GM23248 (cell line): ENCODE results near the gene PDYN. TPM values are rescaled to one million over a fixed set of nuclear protein-coding genes. Genes with fewer than 3 reads are reported as not detected.

Experiments used
- DNase-seq: peaks from one replicate; pipeline ENCODE4 v3.0.0-alpha.2; 2015
- H2AFZ ChIP-seq: fragments of 200-600 bp; sonication (generic); 2 replicates; pipeline ENCODE4 v1.6.1; 2016; ENCODE audit warnings: antibody characterized with exemption
- H3F3A ChIP-seq: fragments of 200-600 bp; sonication (generic); 2 replicates; pipeline ENCODE4 v1.6.1; 2016; ENCODE audit warnings: mild to moderate bottlenecking, antibody characterized with exemption, mixed run types; ENCODE audit not compliant: insufficient read depth
- H3K27ac ChIP-seq: fragments of 200-600 bp; sonication (generic); 2 replicates; pipeline ENCODE4 v1.5.1; 2016; ENCODE audit warnings: mild to moderate bottlenecking
- H3K27me3 ChIP-seq: fragments of 200-600 bp; sonication (generic); replicated peaks from 2 replicates; pipeline ENCODE4 v1.6.1; 2016; ENCODE audit warnings: mild to moderate bottlenecking; ENCODE audit not compliant: insufficient read depth
- H3K36me3 ChIP-seq: fragments of 200-600 bp; sonication (generic); 2 replicates; pipeline ENCODE4 v1.6.1; 2016; ENCODE audit warnings: low read depth, mild to moderate bottlenecking
- H3K4me1 ChIP-seq: fragments of 200-600 bp; sonication (generic); 2 replicates; pipeline ENCODE4 v1.6.1; 2016; ENCODE audit warnings: mild to moderate bottlenecking; ENCODE audit not compliant: insufficient read depth
- H3K4me2 ChIP-seq: fragments of 200-600 bp; sonication (generic); one replicate; pipeline ENCODE4 v1.6.1; 2016; ENCODE audit warnings: mild to moderate bottlenecking; ENCODE audit not compliant: unreplicated experiment
- H3K4me3 ChIP-seq: fragments of 200-600 bp; sonication (generic); 2 replicates; pipeline ENCODE4 v1.5.1; 2016; ENCODE audit warnings: mild to moderate bottlenecking
- H3K79me2 ChIP-seq: fragments of 200-600 bp; sonication (generic); 2 replicates; pipeline ENCODE4 v1.6.1; 2016; ENCODE audit warnings: mild to moderate bottlenecking; ENCODE audit not compliant: insufficient read depth
- H3K9ac ChIP-seq: fragments of 200-600 bp; sonication (generic); 2 replicates; pipeline ENCODE4 v1.6.1; 2016; ENCODE audit warnings: mild to moderate bottlenecking
- H3K9me2 ChIP-seq: fragments of 200-600 bp; sonication (generic); 2 replicates; pipeline ENCODE4 v1.6.1; 2016; ENCODE audit warnings: mixed run types, mild to moderate bottlenecking, moderate library complexity; ENCODE audit not compliant: insufficient read depth
- H3K9me3 ChIP-seq: fragments of 200-600 bp; sonication (generic); one replicate; pipeline ENCODE4 v1.6.1; 2017; ENCODE audit warnings: low read depth
- H4K20me1 ChIP-seq: fragments of 200-600 bp; sonication (generic); 2 replicates; pipeline ENCODE4 v1.6.0; 2016; ENCODE audit not compliant: insufficient read depth
- EZH2 ChIP-seq: fragments of 200-600 bp; sonication (generic); IDR thresholded peaks from 2 replicates; pipeline ENCODE4 v1.6.1; 2018; ENCODE audit warnings: antibody characterized with exemption, mild to moderate bottlenecking; ENCODE audit not compliant: insufficient read depth, poor library complexity, severe bottlenecking
- EZH2phosphoT487 ChIP-seq: fragments of 200-600 bp; sonication (generic); IDR thresholded peaks from 2 replicates; pipeline ENCODE4 v1.6.1; 2018; ENCODE audit warnings: antibody characterized with exemption, moderate library complexity, mild to moderate bottlenecking, low read depth; ENCODE audit not compliant: insufficient read depth
- WGBS, 2 experiments: methylation state at CpG; one replicate each; pipeline ENCODE4 v1.1.6; 2015 to 2017; ENCODE audit warnings: low lambda C conversion rate in 2 of 2, low coverage in 1 of 2; ENCODE audit errors: missing lambda C conversion rate in 2 of 2; 5-methylcytosine and 5-hydroxymethylcytosine counted together
- in situ Hi-C: fragments of 300-500 bp; cut with MboI; formaldehyde crosslinking; loops from 2 replicates; pipeline ENCODE4 v1.15.0; 2020
- polyA plus RNA-seq: library from polyadenylated mRNA; unstranded; fragments of >200 nt; fragmentation: Nextera tagmentation; extraction: Ambion mirVana; gene quantifications from 2 replicates; pipeline ENCODE4 v1.2.1, GENCODE V29; 2016
- total RNA-seq: library from RNA; depleted of rRNA; stranded (reverse); fragments of >200 nt; shearing (Covaris generic); gene quantifications from 2 replicates; pipeline ENCODE4 v1.2.3, GENCODE V29; 2014

The PDYN gene
- total and polyA plus RNA-seq, 2 experiments from 2014 or later = not detected

GRCh38 chr20:1979106-1979778 lies 14.6 kb downstream of the PDYN start:
- H2AFZ ChIP-seq = no peak overlapping the region
- WGBS, 2 experiments = 12 to 17% methylated on average over 3 of the region's 3 CpGs
- H3K4me2 ChIP-seq = no peak overlapping the region
- H3F3A ChIP-seq = no peaks in the 10 kb centered on the region
- TF ChIP-seq EZH2 (no peak), EZH2phosphoT487 (no peak)
- no peak overlapping the region for H3K4me3 ChIP-seq
- H3K9me3 ChIP-seq = no peaks in the 10 kb centered on the region
- no peaks in the 10 kb centered on the region for H3K9me2 ChIP-seq
- peaks cover 79% of the 10 kb centered on the region for H3K27me3 ChIP-seq
- H3K36me3 ChIP-seq = no peaks in the 10 kb centered on the region
- H3K79me2 ChIP-seq = no peaks in the 10 kb centered on the region
- no peaks in the 10 kb centered on the region for H4K20me1 ChIP-seq
- peak; percentile 22 for DNase-seq
- H3K9ac ChIP-seq = no peak overlapping the region
- no peak overlapping the region for H3K27ac ChIP-seq
- in situ Hi-C loops = loop anchor here (10.0 kb wide), 1 partner anchor 196 kb away; no protein-coding TSS in a partner anchor
- H3K4me1 ChIP-seq = no peaks in the 10 kb centered on the region

GRCh38 chr20:1975291-1975690 lies 18.6 kb downstream of the PDYN start:
- Histone ChIP-seq H2AFZ (no peak overlapping the region), H3F3A (no peaks in the 10 kb centered on the region), H3K4me2 (no peak overlapping the region), H3K79me2 (no peaks in the 10 kb centered on the region), H4K20me1 (no peaks in the 10 kb centered on the region), H3K4me3 (no peak overlapping the region), H3K9ac (no peak overlapping the region), H3K9me3 (no peaks in the 10 kb centered on the region), H3K9me2 (no peaks in the 10 kb centered on the region), H3K27ac (no peak overlapping the region), H3K27me3 (peaks cover 70% of the 10 kb centered on the region), H3K4me1 (no peaks in the 10 kb centered on the region), H3K36me3 (no peaks in the 10 kb centered on the region)
- DNase-seq = no peak
- in situ Hi-C loops = loop anchor here (10.0 kb wide), 1 partner anchor 200 kb away; no protein-coding TSS in a partner anchor
- 59 to 68% methylated on average over 11 of the region's 11 CpGs for WGBS, 2 experiments
- TF ChIP-seq EZH2 = no peak
- no peak for TF ChIP-seq EZH2phosphoT487

GRCh38 chr20:1973601-1974440 lies 20.0 kb downstream of the PDYN start:
- no peaks in the 10 kb centered on the region for H3K36me3 ChIP-seq
- no peak overlapping the region for H3K27ac ChIP-seq
- no peaks in the 10 kb centered on the region for H3K79me2 ChIP-seq
- no peak for TF ChIP-seq EZH2
- no peak for TF ChIP-seq EZH2phosphoT487
- no peak overlapping the region for H3K9ac ChIP-seq
- H3K9me3 ChIP-seq = no peaks in the 10 kb centered on the region
- peaks cover 60% of the 10 kb centered on the region for H3K27me3 ChIP-seq
- H3K4me3 ChIP-seq = no peak overlapping the region
- no peak for DNase-seq
- H3K4me1 ChIP-seq = no peaks in the 10 kb centered on the region
- no peaks in the 10 kb centered on the region for H3F3A ChIP-seq
- H4K20me1 ChIP-seq = no peaks in the 10 kb centered on the region
- no peak overlapping the region for H2AFZ ChIP-seq
- in situ Hi-C loops = loop anchor here (10.0 kb wide), 1 partner anchor 201 kb away; no protein-coding TSS in a partner anchor
- 41 to 43% methylated on average over 15 of the region's 15 CpGs for WGBS, 2 experiments
- no peaks in the 10 kb centered on the region for H3K9me2 ChIP-seq
- no peak overlapping the region for H3K4me2 ChIP-seq

GRCh38 chr20:1971893-1972586 lies 21.8 kb downstream of the PDYN start:
- Histone ChIP-seq H3K27me3 (peaks cover 42% of the 10 kb centered on the region), H3K4me1 (no peaks in the 10 kb centered on the region), H3K36me3 (no peaks in the 10 kb centered on the region), H2AFZ (no peak overlapping the region), H4K20me1 (no peaks in the 10 kb centered on the region), H3K9me3 (no peaks in the 10 kb centered on the region), H3K4me2 (no peak overlapping the region), H3K27ac (no peak overlapping the region), H3K4me3 (no peak overlapping the region), H3F3A (no peaks in the 10 kb centered on the region), H3K9me2 (no peaks in the 10 kb centered on the region), H3K9ac (no peak overlapping the region), H3K79me2 (no peaks in the 10 kb centered on the region)
- in situ Hi-C loops = loop anchor here (10.0 kb wide), 1 partner anchor 203 kb away; no protein-coding TSS in a partner anchor
- TF ChIP-seq EZH2phosphoT487 = no peak
- TF ChIP-seq EZH2 = no peak
- WGBS, 2 experiments = 60 to 62% methylated on average over 5 of the region's 5 CpGs
- DNase-seq = no peak
